Right lobe of liver (tissue), 4 donors: ENCODE data around the gene ARHGEF33.

Experiments
- CTCF ChIP-seq, 4 donors: fragments of 200-600 bp in 3 of 4; fragments of 450-650 bp in 1 of 4; IDR thresholded peaks; one replicate each; pipeline versions ENCODE4 v1.5.1 to v1.8.0; 2016 to 2022; ENCODE audit warnings: antibody characterized with exemption in 4 of 4, mild to moderate bottlenecking in 2 of 4
- POLR2A ChIP-seq: fragments of 450-650 bp; IDR thresholded peaks from one replicate; pipeline ENCODE4 v1.6.1; 2017; ENCODE audit warnings: antibody characterized with exemption, mild to moderate bottlenecking
- donor health status: DM: no; HTN: no; CAD: no.
- donor health status: DM: no; HTN: no; CAD: no.
- donor health status: DM: no; HTN: yes; CAD: no.

GRCh38 chr2:39024833-39025232 lies 135.2 kb downstream of the ARHGEF33 start:
- no peak for TF ChIP-seq CTCF (IDR thresholded peaks at IDR 0.05)
- no peak for TF ChIP-seq POLR2A
